K562 (cell line): ENCODE data around the gene PAN2. TPM values are rescaled to one million over a fixed set of nuclear protein-coding genes. Genes with fewer than 3 reads are reported as not detected.

Experiments
- DPF2 ChIP-seq: fragments of 450-650 bp; IDR thresholded peaks from 2 replicates; pipeline ENCODE4 v1.6.1; 2016
- HNRNPK ChIP-seq: fragments of 200-400 bp; formaldehyde crosslinking; IDR thresholded peaks from one replicate; pipeline ENCODE4 v1.6.1; 2018; ENCODE audit warnings: mild to moderate bottlenecking, low read depth, low read length; ENCODE audit not compliant: poor library complexity, severe bottlenecking
- HNRNPLL ChIP-seq: fragments of 200-400 bp; formaldehyde crosslinking; IDR thresholded peaks from 2 replicates; pipeline ENCODE4 v1.6.1; 2017; ENCODE audit warnings: low read length, low read depth, mild to moderate bottlenecking; ENCODE audit not compliant: poor library complexity, severe bottlenecking
- IRF2 ChIP-seq: sonication (generic); formaldehyde crosslinking; IDR thresholded peaks from 2 replicates; pipeline ENCODE4 v1.8.1; 2022; ENCODE audit warnings: mild to moderate bottlenecking, missing genetic modification reagents
- NR2C1 ChIP-seq, 2 experiments: fragments of 450-650 bp; IDR thresholded peaks; 2 replicates each; pipeline ENCODE4 v1.6.1; 2017; ENCODE audit warnings: mild to moderate bottlenecking in 2 of 2, antibody characterized with exemption in 1 of 2, inconsistent platforms in 1 of 2, missing compliant biosample characterization in 1 of 2, missing genetic modification characterization in 1 of 2
- NRF1 ChIP-seq, 2 experiments: fragments of 450-650 bp; IDR thresholded peaks in 1 of 2; conservative IDR thresholded peaks in 1 of 2; 2 replicates each; pipeline ENCODE4 v1.6.1; 2014; ENCODE audit warnings: mild to moderate bottlenecking in 2 of 2
- PHF20 ChIP-seq: fragments of 450-650 bp; IDR thresholded peaks from 2 replicates; pipeline ENCODE4 v1.6.1; 2018; ENCODE audit not compliant: partially characterized antibody
- RCOR1 ChIP-seq, 2 experiments: IDR thresholded peaks; 2 replicates each; pipeline ENCODE4 v1.6.1; 2012; ENCODE audit warnings: low read depth in 2 of 2, low read length in 2 of 2, borderline replicate concordance in 1 of 2, improper control_type of control experiment in 1 of 2
- SUPT5H ChIP-seq: fragments of 450-650 bp; IDR thresholded peaks from 2 replicates; pipeline ENCODE4 v1.6.1; 2016
- TAL1 ChIP-seq: fragments of 450-650 bp; IDR thresholded peaks from 2 replicates; pipeline ENCODE4 v1.6.1; 2016; ENCODE audit warnings: mild to moderate bottlenecking
- U2AF2 ChIP-seq: fragments of 200-400 bp; formaldehyde crosslinking; optimal IDR thresholded peaks from 2 replicates; pipeline ENCODE3; 2017; ENCODE audit warnings: low read depth, mild to moderate bottlenecking, low read length
- ZBTB26 ChIP-seq: fragments of 450-650 bp; formaldehyde crosslinking; IDR thresholded peaks from 2 replicates; pipeline ENCODE4 v1.4.0; 2022; ENCODE audit warnings: missing genetic modification characterization
- ZNF143 ChIP-seq: sonication (generic); formaldehyde crosslinking; IDR thresholded peaks from 2 replicates; pipeline ENCODE4 v1.9.0; 2022; ENCODE audit warnings: mild to moderate bottlenecking, missing genetic modification reagents
- polyA plus RNA-seq, 8 experiments: library from polyadenylated mRNA; depleted of rRNA in 4 of 8; stranded (reverse) in 5 of 8; unstranded in 3 of 8; fragments of >200 nt; fragmentation: Nextera tagmentation in 2 of 8; fragmentation: Illumina TruSeq in 1 of 8; extraction: Ambion mirVana in 2 of 8; extraction: Trizol in 1 of 8; gene quantifications; 2 replicates each; pipeline versions ENCODE4 v1.2.1 to v1.2.3, GENCODE V29; 2011 to 2014; ENCODE audit warnings: inconsistent platforms in 1 of 8, missing spikeins in 1 of 8
- total RNA-seq, 7 experiments: library from RNA; depleted of rRNA in 6 of 7; stranded (reverse); fragments of >200 nt in 6 of 7; fragmentation: Illumina TruSeq in 2 of 7; extraction: Trizol in 2 of 7; gene quantifications; 2 replicates each; pipeline versions ENCODE4 v1.2.1 to v1.2.3, GENCODE V29; 2011 to 2021; ENCODE audit warnings: low replicate concordance in 1 of 7
- TF ChIP-seq, protein P1 (sequence below): fragments of 450-650 bp; IDR thresholded peaks from 2 replicates; pipeline ENCODE4 v1.6.1; 2016; ENCODE audit warnings: low read depth
- TF ChIP-seq, protein P2 (sequence below): fragments of 250-450 bp; sonication (Bioruptor Pico); IDR thresholded peaks from 2 replicates; pipeline ENCODE4 v1.4.0; 2020; ENCODE audit warnings: mild to moderate bottlenecking, moderate library complexity

Gene PAN2
- total and polyA plus RNA-seq, 9 of the 15 experiments (the other 6 are each of a cell fraction or from before 2014, with no cell fraction given): 15.0 to 66.1 (median 25.9) TPM

GRCh38 chr12:56333679-56334489, at the start of gene PAN2 (continued):
- TF ChIP-seq, protein P1, sequence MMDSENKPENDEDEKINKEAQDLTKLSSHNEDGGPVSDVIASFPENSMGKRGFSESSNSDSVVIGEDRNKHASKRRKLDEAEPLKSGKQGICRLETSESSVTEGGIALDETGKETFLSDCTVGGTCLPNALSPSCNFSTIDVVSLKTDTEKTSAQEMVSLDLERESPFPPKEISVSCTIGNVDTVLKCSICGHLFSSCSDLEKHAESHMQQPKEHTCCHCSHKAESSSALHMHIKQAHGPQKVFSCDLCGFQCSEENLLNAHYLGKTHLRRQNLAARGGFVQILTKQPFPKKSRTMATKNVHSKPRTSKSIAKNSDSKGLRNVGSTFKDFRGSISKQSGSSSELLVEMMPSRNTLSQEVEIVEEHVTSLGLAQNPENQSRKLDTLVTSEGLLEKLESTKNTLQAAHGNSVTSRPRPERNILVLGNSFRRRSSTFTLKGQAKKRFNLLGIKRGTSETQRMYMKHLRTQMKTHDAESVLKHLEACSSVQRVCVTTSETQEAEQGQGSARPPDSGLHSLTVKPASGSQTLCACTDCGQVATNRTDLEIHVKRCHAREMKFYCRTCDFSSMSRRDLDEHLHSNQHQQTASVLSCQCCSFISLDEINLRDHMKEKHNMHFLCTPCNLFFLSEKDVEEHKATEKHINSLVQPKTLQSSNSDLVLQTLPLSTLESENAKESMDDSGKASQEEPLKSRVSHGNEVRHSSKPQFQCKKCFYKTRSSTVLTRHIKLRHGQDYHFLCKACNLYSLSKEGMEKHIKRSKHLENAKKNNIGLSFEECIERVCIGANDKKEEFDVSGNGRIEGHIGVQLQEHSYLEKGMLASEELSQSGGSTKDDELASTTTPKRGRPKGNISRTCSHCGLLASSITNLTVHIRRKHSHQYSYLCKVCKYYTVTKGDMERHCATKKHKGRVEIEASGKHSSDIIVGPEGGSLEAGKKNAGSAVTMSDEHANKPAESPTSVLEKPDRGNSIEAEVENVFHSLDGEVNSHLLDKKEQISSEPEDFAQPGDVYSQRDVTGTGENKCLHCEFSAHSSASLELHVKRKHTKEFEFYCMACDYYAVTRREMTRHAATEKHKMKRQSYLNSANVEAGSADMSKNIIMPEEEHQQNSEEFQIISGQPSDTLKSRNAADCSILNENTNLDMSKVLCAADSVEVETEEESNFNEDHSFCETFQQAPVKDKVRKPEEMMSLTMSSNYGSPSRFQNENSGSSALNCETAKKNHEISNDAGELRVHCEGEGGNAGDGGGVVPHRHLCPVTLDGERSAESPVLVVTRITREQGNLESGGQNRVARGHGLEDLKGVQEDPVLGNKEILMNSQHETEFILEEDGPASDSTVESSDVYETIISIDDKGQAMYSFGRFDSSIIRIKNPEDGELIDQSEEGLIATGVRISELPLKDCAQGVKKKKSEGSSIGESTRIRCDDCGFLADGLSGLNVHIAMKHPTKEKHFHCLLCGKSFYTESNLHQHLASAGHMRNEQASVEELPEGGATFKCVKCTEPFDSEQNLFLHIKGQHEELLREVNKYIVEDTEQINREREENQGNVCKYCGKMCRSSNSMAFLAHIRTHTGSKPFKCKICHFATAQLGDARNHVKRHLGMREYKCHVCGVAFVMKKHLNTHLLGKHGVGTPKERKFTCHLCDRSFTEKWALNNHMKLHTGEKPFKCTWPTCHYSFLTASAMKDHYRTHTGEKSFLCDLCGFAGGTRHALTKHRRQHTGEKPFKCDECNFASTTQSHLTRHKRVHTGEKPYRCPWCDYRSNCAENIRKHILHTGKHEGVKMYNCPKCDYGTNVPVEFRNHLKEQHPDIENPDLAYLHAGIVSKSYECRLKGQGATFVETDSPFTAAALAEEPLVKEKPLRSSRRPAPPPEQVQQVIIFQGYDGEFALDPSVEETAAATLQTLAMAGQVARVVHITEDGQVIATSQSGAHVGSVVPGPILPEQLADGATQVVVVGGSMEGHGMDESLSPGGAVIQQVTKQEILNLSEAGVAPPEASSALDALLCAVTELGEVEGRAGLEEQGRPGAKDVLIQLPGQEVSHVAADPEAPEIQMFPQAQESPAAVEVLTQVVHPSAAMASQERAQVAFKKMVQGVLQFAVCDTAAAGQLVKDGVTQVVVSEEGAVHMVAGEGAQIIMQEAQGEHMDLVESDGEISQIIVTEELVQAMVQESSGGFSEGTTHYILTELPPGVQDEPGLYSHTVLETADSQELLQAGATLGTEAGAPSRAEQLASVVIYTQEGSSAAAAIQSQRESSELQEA: peak; percentile 94
- TF ChIP-seq NR2C1 (IDR thresholded peaks at IDR 0.05): peak; percentile 85
- TF ChIP-seq NR2C1 (tag; IDR thresholded peaks at IDR 0.05): peak; percentile 84
- TF ChIP-seq SUPT5H: peak; percentile 79
- TF ChIP-seq, protein P2, sequence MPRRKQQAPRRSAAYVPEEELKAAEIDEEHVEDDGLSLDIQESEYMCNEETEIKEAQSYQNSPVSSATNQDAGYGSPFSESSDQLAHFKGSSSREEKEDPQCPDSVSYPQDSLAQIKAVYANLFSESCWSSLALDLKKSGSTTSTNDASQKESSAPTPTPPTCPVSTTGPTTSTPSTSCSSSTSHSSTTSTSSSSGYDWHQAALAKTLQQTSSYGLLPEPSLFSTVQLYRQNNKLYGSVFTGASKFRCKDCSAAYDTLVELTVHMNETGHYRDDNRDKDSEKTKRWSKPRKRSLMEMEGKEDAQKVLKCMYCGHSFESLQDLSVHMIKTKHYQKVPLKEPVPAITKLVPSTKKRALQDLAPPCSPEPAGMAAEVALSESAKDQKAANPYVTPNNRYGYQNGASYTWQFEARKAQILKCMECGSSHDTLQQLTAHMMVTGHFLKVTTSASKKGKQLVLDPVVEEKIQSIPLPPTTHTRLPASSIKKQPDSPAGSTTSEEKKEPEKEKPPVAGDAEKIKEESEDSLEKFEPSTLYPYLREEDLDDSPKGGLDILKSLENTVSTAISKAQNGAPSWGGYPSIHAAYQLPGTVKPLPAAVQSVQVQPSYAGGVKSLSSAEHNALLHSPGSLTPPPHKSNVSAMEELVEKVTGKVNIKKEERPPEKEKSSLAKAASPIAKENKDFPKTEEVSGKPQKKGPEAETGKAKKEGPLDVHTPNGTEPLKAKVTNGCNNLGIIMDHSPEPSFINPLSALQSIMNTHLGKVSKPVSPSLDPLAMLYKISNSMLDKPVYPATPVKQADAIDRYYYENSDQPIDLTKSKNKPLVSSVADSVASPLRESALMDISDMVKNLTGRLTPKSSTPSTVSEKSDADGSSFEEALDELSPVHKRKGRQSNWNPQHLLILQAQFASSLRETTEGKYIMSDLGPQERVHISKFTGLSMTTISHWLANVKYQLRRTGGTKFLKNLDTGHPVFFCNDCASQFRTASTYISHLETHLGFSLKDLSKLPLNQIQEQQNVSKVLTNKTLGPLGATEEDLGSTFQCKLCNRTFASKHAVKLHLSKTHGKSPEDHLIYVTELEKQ (CRISPR knock-in tag): no peak
- TF ChIP-seq DPF2: peak; percentile 64
- peak; percentile 75 for TF ChIP-seq ZNF143 (CRISPR knock-in tag)
- TF ChIP-seq ZBTB26 (CRISPR knock-in tag): no peak
- no peak for TF ChIP-seq U2AF2
- no peak for TF ChIP-seq TAL1
- TF ChIP-seq HNRNPK: no peak
- 0 out of 4 replicates have a peak, but pooled peaks of 1 of the 2 experiments have one; percentile 4 for TF ChIP-seq RCOR1 (IDR thresholded peaks at IDR 0.05; ENCODE audit: borderline replicate concordance in 1 of 2, low read depth in 2 of 2, low read length in 2 of 2)
- TF ChIP-seq HNRNPLL: peak; percentile 85
- peak; percentile 90 to 92 for TF ChIP-seq NRF1 (conservative IDR thresholded peaks at IDR 0.05 in 1 of 2, IDR thresholded peaks at IDR 0.05 in 1 of 2)
- TF ChIP-seq IRF2: no peak
- TF ChIP-seq PHF20: peak; percentile 30
